Ovary (tissue), 3 donors: ENCODE data around the gene CAMK2N1.

ENCODE experiments used
- POLR2A ChIP-seq: fragments of 450-650 bp; IDR thresholded peaks from one replicate; pipeline ENCODE4 v1.6.1; 2017; ENCODE audit warnings: antibody characterized with exemption, mild to moderate bottlenecking, moderate library complexity
- TF ChIP-seq, protein P1 (sequence below), 3 donors: fragments of 450-650 bp in 2 of 3; fragments of 200-600 bp in 1 of 3; IDR thresholded peaks; one replicate each; pipeline versions ENCODE4 v1.5.1 to v1.8.0; 2016 to 2022; ENCODE audit warnings: antibody characterized with exemption in 3 of 3, mild to moderate bottlenecking in 1 of 3
- donor health status: DM: no; HTN: no; CAD: no.

DNA sequence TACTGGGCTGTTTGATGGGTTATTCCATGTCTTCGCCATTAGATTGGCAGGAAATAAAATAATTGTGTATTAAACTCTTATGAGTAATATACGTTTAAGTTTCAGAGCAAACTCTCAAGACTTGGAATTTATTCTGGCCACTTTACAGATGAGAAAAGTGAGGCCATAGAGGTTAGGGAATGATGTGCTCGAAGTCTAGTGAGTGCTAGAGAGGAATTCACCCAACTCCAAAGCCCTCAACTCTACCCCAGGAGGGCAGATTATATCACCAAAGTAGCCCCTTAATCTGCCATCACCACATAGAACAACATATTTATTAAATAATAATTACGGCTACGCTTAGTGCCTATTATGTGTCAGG, 22.4 kb upstream of the CAMK2N1 start:
- TF ChIP-seq, protein P1, sequence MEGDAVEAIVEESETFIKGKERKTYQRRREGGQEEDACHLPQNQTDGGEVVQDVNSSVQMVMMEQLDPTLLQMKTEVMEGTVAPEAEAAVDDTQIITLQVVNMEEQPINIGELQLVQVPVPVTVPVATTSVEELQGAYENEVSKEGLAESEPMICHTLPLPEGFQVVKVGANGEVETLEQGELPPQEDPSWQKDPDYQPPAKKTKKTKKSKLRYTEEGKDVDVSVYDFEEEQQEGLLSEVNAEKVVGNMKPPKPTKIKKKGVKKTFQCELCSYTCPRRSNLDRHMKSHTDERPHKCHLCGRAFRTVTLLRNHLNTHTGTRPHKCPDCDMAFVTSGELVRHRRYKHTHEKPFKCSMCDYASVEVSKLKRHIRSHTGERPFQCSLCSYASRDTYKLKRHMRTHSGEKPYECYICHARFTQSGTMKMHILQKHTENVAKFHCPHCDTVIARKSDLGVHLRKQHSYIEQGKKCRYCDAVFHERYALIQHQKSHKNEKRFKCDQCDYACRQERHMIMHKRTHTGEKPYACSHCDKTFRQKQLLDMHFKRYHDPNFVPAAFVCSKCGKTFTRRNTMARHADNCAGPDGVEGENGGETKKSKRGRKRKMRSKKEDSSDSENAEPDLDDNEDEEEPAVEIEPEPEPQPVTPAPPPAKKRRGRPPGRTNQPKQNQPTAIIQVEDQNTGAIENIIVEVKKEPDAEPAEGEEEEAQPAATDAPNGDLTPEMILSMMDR (IDR thresholded peaks at IDR 0.05): no peak
- no peak for TF ChIP-seq POLR2A
